ENCODE measurements around the gene TBL2.
"Not testable (repeated sequence)": the region's sequence is repeated elsewhere in the genome, so short reads cannot be mapped to it uniquely, and the experiment has no call there.

Gene TBL2, protein sequence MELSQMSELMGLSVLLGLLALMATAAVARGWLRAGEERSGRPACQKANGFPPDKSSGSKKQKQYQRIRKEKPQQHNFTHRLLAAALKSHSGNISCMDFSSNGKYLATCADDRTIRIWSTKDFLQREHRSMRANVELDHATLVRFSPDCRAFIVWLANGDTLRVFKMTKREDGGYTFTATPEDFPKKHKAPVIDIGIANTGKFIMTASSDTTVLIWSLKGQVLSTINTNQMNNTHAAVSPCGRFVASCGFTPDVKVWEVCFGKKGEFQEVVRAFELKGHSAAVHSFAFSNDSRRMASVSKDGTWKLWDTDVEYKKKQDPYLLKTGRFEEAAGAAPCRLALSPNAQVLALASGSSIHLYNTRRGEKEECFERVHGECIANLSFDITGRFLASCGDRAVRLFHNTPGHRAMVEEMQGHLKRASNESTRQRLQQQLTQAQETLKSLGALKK

DNA sequence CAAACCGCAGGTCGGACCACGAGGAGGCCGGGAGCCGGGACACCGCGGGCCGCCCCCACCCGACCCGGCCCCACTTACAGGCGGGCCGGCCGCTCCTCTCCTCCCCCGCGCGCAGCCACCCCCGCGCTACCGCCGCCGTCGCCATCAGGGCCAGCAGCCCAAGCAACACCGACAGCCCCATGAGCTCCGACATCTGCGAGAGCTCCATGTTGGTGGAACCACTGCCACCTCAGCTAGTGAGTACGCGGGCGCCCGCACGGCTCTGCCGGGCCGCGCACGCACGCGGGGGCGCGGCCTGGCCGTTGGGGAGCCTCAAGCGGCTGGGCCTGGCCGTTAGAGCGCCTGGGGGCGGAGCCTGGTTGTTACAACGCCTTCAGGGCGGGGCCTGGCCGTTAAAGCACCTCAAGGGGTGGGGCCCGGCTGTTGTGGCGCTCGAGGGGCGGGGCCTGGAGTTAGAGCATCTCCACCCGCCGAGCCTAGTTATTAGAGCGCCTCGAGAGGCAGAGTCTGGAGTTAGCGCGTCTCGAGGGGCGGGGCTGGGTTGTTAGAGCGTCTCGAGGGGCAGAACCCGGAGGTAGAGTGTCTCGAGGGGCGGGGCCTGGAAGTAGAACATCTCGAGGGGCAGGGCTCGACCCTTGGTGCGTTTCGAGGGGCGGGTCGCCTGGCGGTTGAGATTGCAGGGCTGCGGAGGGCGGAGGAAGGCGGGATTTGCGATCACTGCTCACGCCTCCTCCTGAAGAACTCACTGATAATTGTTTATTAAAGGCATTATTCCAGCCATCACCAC is at the start of gene TBL2:
TBL2 (minus strand) TSS at position 238 of the 787 bp plus-strand sequence; CDS start at position 208, 30 bp downstream.
- DNase-seq, result peak; percentile 100

DNA sequence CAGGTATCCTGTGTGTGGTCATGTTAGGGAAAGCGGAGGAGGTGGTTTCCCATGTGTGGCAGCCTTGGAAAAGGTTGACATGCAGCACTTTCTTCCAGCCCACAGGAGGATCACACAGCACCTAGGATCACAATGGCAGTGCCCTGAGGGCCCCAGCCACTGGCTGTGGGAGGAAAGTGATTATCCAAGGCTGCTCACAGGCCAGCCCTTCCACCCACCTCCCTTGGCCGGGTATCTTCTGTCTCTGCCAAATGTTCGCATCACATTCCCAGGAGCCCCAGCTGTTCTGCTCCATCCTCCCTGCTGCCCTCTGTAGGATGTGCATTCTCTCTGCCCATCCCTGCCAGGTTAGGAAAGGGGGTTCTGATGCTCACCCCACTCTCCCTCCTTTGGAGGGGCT is 48.4 kb upstream of the TBL2 start:
- peak; percentile 69 for DNase-seq

DNA sequence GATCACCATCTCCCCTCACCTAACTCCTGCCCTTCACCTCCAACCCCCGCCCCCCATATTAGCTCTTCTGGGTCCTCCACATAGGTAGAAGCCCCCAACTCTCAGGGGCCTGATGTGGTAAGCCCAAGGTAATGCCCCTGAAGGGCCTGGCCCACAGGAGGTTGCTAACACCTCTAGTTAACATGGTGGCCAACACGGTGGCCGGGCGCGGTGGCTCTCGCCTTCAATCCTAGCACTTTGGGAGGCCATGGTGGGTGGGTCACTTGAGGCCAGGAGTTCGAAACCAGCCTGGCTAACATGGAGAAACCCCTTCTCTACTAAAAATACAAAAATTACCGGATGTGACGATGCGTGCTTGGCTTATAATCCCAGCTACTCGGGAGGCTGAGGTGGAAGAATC is 46.9 kb upstream of the TBL2 start:
- DNase-seq, result no peak

DNA sequence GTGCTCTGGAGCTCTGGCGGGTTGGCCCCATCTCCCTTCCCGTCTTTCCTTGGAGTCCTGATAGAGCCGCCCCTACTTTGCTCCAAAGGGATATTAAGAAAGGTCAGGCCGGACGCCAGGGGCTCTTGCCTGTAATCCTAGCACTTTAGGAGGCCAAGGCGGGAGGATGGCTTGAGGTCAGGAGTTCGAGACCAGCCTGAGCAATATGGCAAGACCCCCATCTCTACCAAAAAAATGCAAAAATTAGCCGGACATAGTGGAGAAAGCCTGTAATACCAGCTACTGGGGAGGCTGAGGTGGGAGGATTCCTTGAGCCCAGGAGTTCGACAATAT is 46.3 kb upstream of the TBL2 start:
- DNase-seq, result no peak

DNA sequence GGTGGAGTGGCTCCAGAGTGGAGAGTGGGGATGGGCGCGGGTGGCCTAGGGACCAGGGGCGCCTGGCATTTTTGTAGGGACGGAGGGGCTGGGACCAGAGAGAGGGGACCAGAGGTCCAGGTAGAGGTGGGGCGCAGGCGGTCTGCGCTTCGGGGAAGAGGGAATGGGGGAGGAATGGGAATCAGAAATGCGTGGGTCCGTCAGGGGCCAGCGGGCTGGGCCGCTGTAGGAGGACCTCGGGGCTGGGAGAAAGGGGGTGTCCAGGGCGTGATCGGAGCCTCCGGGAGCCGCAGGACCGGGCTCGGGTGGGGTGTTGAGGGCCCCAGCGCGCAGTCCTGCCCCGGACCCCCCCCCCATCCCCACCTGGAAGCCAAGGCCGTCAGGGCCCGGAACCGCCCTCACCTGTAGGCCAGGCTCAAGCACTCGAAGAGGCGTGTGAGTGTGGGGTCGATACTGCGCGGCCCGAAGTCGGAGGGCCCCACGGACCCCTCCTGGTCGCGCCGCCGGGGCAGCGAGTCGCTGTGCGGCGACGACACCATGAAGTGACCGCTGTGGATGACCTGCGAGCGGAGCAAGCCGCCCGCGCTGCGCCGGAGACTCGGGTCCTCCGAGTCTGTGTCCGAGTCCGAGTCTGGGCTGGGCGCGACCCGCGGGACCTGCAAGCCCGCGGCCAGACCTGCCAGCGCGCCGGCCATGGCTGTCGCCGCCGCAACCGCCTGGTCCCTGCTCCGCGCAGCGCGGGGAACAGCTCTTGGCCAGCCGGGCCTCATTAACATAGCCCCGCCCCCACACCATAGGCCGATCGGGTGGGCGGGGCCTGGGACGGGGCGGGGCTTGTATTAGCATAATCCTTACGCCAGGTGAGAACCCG is 45.7 kb upstream of the TBL2 start, which contains the start of gene MLXIPL:
MLXIPL (minus strand) TSS at position 725 of the 871 bp plus-strand sequence; CDS start at position 695, 30 bp downstream.
- DNase-seq, result peak; percentile 94

DNA sequence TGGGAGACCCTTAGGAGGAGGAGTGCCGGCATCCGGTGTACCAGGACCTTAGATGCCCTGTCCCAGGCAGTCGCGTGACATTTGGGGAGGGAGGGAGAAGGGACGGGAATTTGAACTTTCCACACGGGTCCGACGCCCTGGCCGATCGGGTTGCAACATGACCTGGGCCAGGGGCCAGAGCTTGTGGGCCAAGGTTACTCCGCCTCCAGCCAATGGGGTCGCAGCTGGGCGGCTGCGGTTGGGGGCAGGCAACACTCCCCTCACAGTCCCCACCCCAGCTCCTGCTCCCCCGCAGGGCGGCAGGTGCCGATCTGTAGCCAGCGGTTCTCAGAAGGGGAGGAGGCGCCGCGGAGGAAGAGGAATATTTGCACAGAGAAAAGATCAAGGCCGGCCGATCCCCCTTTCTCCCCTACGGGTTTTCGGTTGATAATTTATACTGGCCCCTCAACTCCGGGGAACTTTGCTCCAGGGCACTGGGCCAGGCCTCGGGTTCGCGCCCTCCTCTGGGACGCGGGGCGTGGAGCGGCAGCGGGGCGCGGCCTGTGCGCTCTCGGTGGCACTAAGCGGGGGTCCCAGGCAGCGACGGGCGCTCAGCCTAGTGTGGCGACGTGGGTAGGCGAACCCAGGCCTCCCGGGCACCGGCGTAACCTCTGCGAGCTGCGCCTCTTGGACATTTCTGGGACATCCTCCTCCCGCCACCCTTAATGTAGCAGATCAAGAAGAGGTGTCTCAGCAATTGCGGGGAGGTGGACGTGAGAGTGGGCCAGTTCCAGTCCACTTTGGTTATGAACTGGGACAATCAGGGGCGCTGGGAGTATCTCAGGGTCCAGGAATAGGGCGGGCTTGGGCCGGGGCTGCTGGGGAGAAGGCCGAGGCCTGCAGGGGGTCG is 44.8 kb upstream of the TBL2 start:
- DNase-seq, result peak; percentile 47

DNA sequence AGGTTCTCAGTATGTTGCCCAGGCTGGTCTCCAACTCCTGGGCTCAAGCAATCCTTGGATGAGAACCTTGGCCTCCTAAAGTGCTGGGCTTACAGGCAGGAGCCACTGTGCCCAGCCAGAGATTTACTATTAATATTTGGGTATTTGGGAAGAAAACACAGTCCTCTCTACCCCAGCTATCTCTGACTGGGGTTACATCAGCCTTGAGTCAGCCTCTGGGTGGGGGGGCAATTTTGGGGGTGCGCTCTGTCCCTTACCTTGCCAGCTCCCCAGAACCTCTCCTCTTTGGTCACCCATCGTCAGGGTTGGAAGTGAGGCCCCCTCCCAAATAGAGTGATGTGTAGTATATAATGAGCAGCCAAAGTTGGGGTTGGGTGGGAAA is 44.1 kb upstream of the TBL2 start:
- DNase-seq, result no peak

DNA sequence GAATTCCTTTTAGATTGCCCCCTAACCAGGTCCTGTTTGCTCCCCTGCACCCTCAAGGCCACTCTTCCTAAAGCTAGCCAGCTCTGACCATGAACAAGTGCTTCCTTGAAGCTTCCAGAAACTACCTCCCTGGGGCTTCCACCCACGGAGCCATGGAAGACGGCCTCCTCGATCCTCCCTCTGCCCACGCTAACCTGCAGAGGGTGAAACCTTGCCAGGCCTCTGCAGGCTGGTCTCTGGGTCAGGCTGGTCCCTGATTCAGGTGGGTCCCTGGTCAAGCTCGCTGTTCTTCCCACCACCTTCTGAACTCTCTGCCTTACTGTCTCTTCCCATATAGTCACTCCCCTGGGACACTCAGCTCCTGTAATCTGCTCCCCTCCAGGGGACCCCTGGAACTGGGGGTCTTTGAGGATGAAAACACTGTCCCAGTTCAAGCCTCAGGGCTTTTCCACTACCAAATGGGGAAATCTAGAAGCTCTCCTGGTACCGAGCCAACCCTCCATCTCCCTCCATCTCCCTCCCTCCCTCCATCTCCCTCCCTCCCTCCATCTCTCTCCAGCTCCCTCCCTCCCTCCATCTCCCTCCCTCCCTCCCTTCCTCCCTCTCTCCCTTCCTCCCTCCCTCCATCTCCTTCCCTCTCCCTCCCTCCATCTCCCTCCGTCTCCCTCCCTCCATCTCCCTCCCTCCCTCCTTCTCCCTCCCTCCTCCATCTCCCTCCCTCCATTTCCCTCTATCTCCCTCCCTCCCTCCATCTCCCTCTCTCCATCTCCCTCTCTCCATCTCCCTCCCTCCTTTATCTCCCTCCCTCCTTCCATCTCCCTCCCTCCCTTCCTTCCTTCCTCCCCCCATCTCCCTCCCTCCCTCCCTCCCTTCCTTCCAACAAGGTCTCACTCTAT is 43.0 kb upstream of the TBL2 start:
- no peak for DNase-seq

DNA sequence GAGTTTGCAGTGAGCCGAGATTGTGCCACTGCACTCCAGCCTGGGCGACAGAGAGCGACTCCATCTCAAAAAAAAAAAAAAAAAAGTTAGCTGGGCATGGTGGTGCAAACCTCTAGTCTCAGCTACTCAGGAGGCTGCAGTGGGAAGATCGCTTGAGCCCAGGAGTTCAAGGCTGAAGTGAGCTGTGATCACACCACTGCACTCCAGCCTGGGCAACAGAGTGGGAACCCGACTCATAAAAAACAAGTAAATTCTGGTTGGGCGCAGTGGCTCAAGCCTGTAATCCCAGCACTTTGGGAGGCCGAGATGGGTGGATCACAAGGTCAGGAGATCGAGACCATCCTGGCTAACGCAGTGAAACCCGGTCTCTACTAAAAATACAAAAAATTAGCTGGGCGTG is 41.0 kb upstream of the TBL2 start:
- DNase-seq, result not testable (repeated sequence)

DNA sequence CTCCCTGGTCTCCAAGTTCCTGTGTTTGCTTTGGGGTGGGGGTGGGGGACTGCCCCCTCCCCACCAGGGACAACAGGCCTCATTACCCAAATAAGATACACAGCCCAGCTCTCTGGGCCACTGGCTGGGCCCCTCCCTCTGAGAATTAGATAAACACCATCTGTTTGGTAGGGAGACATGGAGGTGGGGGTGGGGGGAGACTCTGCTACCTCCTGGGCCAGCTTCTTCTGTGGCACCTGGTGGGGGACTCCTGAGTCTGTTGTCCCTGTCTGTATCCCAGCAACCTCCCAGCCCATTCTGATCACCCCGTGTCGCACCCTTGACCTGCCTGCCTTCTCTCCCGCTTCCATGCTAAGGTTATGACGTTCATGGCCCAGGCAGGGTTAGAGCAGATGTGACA is 40.2 kb upstream of the TBL2 start:
- peak; percentile 74 for DNase-seq

DNA sequence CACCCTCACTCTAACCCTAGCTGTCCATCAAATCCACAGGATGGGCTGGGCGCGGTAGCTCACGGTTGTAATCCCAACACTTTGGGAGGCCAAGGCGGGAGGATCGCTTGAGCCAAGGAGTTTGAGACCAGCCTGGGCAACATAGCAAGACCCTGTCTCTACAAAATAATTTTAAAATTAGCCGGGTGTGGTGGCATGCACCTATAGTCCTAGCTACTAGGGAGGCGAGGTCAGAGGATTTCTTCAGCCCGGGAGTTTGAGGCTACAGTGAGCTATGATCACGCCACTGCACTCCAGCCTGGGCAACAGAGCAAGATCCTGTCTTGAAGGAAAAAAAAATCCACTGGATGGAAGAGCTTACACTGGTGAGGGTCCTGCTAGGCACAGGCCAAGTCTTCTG is 39.1 kb upstream of the TBL2 start:
- DNase-seq, result not testable (repeated sequence)

DNA sequence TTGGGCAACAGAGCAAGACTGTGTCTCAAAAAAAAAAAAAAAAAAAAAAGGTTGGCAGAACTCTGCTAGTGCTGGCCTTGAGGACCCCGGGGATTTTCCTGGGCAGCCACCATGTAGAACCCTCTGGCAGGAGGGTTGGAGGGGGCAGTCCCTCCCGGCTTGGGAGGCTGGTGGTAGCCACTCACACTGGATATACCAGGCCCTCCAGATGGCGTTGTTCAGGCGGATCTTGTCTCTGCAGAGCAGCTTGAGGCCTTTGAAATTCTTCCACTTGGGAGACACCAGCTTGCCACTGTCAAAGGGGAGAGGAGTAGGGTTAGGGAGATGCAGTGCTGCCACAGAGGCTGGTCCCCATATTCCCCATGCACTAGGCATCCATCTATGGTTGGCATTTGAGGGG is 37.5 kb upstream of the TBL2 start:
- DNase-seq, result peak; percentile 57

DNA sequence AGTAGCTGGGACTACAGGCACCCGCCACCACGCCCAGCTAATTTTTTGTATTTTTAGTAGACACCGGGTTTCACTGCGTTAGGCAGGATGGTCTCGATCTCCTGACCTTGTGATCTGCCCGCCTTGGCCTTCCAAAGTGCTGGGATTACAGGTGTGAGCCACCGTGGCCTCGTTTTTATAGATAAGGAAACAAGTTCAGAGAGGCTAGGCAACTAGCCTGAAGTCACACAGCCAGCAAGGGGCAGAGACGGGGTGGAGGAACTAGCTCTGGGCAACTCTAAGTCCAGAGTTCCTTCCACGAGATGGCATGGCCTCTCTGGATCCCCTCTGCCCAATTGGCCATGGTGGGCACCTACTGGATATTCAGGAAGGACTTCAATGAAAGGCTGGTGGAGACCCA is 36.6 kb upstream of the TBL2 start:
- not testable (repeated sequence) for DNase-seq

DNA sequence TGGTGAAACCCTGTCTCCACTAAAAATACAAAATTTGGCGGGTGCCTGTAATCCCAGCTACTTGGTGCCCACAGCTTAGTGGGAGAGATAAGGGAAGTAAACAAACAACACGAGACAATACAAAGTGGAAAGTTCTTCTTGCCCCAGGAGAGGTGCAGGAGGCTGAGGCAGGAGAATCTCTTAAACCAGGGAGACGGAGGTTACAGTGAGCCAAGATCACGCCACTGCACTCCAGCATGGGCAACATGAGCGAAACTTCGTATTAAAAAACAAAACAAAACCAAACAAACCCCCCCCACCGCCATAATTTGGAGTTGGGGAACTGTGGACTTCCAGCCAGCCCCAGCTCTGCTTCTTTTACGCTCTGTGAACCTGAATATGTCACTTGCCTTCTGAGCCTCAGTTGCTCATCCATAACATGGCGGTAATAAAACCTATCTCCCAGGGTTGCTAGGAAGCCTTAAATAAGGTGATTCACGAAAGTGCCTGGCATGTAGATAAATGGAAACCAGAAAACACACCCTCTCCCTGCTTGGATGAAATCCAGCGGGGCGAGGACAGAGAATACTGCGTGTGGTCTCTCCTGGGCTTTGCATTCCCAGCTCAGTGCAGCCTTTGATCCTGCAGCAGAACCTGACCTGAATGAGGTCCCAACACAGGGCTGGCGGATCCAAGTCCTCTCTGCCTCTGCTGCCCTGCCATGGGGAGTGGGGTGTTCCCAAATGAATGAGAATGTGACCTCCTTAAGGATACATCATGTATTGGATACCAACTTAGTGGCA is 35.8 kb upstream of the TBL2 start:
- no peak for DNase-seq

DNA sequence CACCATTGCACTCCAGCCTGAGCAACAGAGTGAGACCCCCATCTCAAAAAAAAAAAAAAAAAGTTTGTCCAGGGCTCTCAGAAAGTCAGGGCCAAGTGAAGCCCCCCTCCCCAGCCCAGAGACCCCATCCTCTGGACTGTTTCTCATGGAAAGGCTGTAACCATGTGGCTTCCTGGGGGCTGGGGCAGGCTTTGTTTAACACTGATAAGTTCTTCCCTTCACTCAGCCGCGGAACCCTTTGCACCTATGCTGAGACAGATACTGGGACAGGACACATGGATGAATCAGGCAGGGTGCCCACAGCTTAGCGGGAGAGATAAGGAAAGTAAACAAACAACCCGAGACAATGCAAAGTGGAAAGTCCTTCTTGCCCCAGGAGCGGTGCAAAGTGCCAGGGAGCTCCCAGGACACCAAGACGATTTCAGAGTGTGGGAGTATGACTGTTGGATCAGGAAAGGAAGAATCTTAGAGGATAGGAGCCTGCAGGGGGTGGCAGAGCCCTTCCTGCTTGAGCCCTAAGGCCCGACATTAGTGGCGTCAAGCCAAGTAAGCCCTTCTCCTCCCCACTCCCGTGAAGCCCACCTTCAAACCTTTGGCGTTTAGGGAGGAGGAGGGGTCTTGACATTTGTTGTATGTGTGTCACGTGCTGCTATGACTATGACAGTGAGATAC is 34.4 kb upstream of the TBL2 start:
- DNase-seq, result no peak

DNA sequence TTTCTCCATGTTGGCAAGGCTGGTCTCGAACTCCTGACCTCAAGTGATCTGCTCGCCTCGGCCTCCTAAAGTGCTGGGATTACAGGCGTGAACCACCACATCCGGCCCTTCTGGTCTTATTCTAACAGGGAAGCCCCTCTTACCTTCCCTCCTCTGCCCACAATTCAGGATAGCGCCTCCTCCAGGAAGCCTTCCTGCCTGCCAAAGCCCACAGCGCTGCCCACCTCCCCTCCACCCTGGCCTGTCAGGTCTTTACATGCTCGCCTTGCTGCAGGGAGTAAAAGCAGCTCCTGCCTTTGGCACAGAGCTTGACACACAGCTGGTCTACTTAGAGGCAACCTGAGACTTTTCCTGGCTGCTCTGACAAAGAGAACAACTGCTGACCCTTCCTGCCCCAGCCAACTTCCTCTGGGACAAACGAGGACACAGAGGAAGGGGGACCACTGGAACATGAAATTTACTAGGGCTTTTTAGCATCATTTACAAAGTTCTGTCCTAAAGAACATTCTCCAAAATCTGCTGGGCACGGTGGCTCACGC is 32.7 kb upstream of the TBL2 start:
- DNase-seq, result no peak

DNA sequence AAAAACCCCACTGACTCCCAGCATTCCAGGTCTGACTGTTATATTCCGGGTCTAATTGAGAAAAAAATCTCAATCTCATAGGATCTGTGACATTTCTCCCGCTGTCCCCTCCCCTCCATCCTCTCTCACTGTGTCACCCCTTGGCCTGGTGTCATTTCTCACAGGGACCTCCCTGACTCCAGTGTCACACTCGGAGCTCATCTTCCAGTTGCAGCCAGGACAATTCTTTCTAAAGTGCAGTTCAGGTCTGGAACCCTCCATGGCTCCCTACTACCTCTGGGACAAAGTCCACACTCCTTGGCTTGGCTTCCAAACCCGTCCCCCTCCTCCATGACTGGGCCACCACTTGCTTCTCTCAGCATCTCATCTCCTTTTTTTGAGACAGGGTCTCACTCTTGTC is 31.7 kb upstream of the TBL2 start:
- DNase-seq, result no peak

DNA sequence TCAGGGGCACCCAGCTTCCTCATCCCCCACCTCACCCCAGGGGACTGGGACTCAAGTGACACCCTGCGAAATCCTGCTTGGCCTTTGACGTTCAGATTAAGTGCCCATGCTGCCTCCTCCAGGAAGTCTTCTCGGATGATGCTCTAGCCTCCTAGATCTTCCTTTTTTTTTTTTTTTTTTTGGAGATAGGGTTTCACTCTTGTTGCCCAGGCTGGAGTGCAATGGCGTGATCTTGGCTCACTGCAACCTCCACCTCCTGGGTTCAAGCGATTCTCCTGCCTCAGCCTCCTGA is 29.3 kb upstream of the TBL2 start:
- not testable (repeated sequence) for DNase-seq
